Inflammatory macrophage treated with lipopolysaccharide for 1 hour (primary cell): ENCODE results near the gene UGT1A6.
A peak's percentile ranks its signal among the peaks of the same experiment; 100 is the strongest.

Experiments used
- DNase-seq, 2 donors: peaks; one replicate each; pipeline ENCODE4 v3.0.0-alpha.2; 2020 to 2022

Gene UGT1A6

GRCh38 chr2:233803292-233803911 lies 110.7 kb downstream of the UGT1A6 start:
- no peak for DNase-seq

GRCh38 chr2:233803994-233804393 lies 111.3 kb downstream of the UGT1A6 start:
- DNase-seq: no peak

- DNase-seq: no peak
These were observed 114.7 kb downstream of the UGT1A6 start for GRCh38 chr2:233807215-233807865.

GRCh38 chr2:233807966-233808935 lies 115.6 kb downstream of the UGT1A6 start:
- no peak for DNase-seq

GRCh38 chr2:233810385-233810784 lies 117.7 kb downstream of the UGT1A6 start:
- DNase-seq: peak in 1 of 2 donors; percentile 19

- no peak for DNase-seq
These were observed 118.4 kb downstream of the UGT1A6 start for GRCh38 chr2:233811087-233811486.

GRCh38 chr2:233811732-233812131 lies 119.0 kb downstream of the UGT1A6 start:
- no peak for DNase-seq

GRCh38 chr2:233813236-233814055 lies 120.8 kb downstream of the UGT1A6 start:
- no peak for DNase-seq

GRCh38 chr2:233814056-233814835 lies 121.6 kb downstream of the UGT1A6 start:
- DNase-seq: no peak

GRCh38 chr2:233815861-233816260 lies 123.2 kb downstream of the UGT1A6 start:
- DNase-seq: no peak

- no peak for DNase-seq
These were observed 123.6 kb downstream of the UGT1A6 start for GRCh38 chr2:233816334-233816733.

GRCh38 chr2:233816771-233817170 lies 124.1 kb downstream of the UGT1A6 start:
- DNase-seq: no peak

- DNase-seq: no peak
These were observed 124.7 kb downstream of the UGT1A6 start for GRCh38 chr2:233817361-233817911.

GRCh38 chr2:233817995-233818638 lies 125.4 kb downstream of the UGT1A6 start:
- no peak for DNase-seq

- DNase-seq: no peak
These were observed 126.2 kb downstream of the UGT1A6 start for GRCh38 chr2:233818639-233819621.

GRCh38 chr2:233819884-233820773 lies 127.4 kb downstream of the UGT1A6 start:
- no peak for DNase-seq

GRCh38 chr2:233820774-233821105 lies 128.1 kb downstream of the UGT1A6 start:
- DNase-seq: no peak

GRCh38 chr2:233821196-233821595 lies 128.5 kb downstream of the UGT1A6 start:
- DNase-seq: no peak

- no peak for DNase-seq
These were observed 129.0 kb downstream of the UGT1A6 start for GRCh38 chr2:233821709-233822100.
